Stimulated activated CD8-positive, alpha-beta memory T cell treated with anti-CD3 and anti-CD28 coated beads, Interleukin-2, amount 100 ng/mL, for 48 hours (primary cell): ENCODE data around the gene HPS6.
"Not testable (repeated sequence)": the region's sequence is repeated elsewhere in the genome, so short reads cannot be mapped to it uniquely, and the experiment has no call there.

Source experiments
- DNase-seq, 2 donors: peaks; one replicate each; pipeline ENCODE4 v3.0.0-alpha.2; 2020; ENCODE audit warnings: low read depth in 2 of 2

Gene HPS6

GRCh38 chr10:102064868-102065560 is at the start of gene HPS6:
HPS6 (plus strand) TSS chr10:102065349; CDS start chr10:102065475, 126 bp downstream.
- DNase-seq, result peak; percentile 86 to 90

GRCh38 chr10:102016416-102016815 is 48.7 kb upstream of the HPS6 start:
- no peak for DNase-seq

GRCh38 chr10:102017295-102017694 is 47.9 kb upstream of the HPS6 start:
- DNase-seq, result no peak

GRCh38 chr10:102020938-102021337 is 44.2 kb upstream of the HPS6 start:
- DNase-seq, result no peak

- no peak for DNase-seq
Measured at GRCh38 chr10:102024799-102025198, 40.4 kb upstream of the HPS6 start.

GRCh38 chr10:102027261-102027660 is 37.9 kb upstream of the HPS6 start:
- DNase-seq, result no peak

GRCh38 chr10:102033787-102034186 is 31.4 kb upstream of the HPS6 start:
- DNase-seq, result no peak

- DNase-seq, result not testable (repeated sequence)
Measured at GRCh38 chr10:102035807-102036206, 29.3 kb upstream of the HPS6 start.

GRCh38 chr10:102038410-102038809 is 26.7 kb upstream of the HPS6 start:
- DNase-seq, result no peak

- DNase-seq, result no peak
Measured at GRCh38 chr10:102040305-102041050, 24.7 kb upstream of the HPS6 start.

GRCh38 chr10:102045292-102045691 is 19.9 kb upstream of the HPS6 start:
- DNase-seq, result no peak

GRCh38 chr10:102046095-102046494 is 19.1 kb upstream of the HPS6 start:
- no peak for DNase-seq

GRCh38 chr10:102054881-102055646 is 10.1 kb upstream of the HPS6 start:
- DNase-seq, result not testable (repeated sequence)

- DNase-seq, result peak; percentile 83 to 84
Measured at GRCh38 chr10:102055647-102056419, 9.3 kb upstream of the HPS6 start, which contains the start of gene ARMH3. ARMH3 (minus strand) TSS chr10:102056173; CDS start chr10:102040114, 16,059 bp downstream.

- DNase-seq, result no peak
Measured at GRCh38 chr10:102059987-102060386, 5.2 kb upstream of the HPS6 start.

GRCh38 chr10:102064503-102064867 is 664 bp upstream of the HPS6 start:
- DNase-seq, result no peak

- DNase-seq, result no peak
Measured at GRCh38 chr10:102065561-102066398, 631 bp downstream of the HPS6 start.

- DNase-seq, result no peak
Measured at GRCh38 chr10:102066399-102067088, 1.4 kb downstream of the HPS6 start.

GRCh38 chr10:102067091-102067916 is 2.2 kb downstream of the HPS6 start:
- no peak for DNase-seq
